HepG2 (cell line): ENCODE data around the gene DPM2. TPM values are rescaled to one million over a fixed set of nuclear protein-coding genes. Genes with fewer than 3 reads are reported as not detected.
A peak's percentile ranks its signal among the peaks of the same experiment; 100 is the strongest.

ENCODE experiments used
- CTCF ChIP-seq: sonication (generic); formaldehyde crosslinking; IDR thresholded peaks from 2 replicates; pipeline ENCODE4 v1.5.0; 2020; ENCODE audit warnings: mild to moderate bottlenecking, missing genetic modification reagents, moderate library complexity
- EP300 ChIP-seq, 3 experiments: sonication (generic) in 1 of 3; formaldehyde crosslinking in 1 of 3; IDR thresholded peaks; 2 replicates each; pipeline versions ENCODE4 v1.5.1 to v1.6.1; 2011 to 2020; ENCODE audit warnings: low read depth in 2 of 3, low read length in 2 of 3, borderline replicate concordance in 1 of 3, improper control_type of control experiment in 1 of 3, mild to moderate bottlenecking in 1 of 3, missing genetic modification reagents in 1 of 3, moderate library complexity in 1 of 3
- HES4 ChIP-seq: sonication (generic); formaldehyde crosslinking; IDR thresholded peaks from 2 replicates; pipeline ENCODE4 v1.9.0; 2021; ENCODE audit warnings: mild to moderate bottlenecking, missing genetic modification reagents, borderline replicate concordance
- JDP2 ChIP-seq: sonication (generic); formaldehyde crosslinking; IDR thresholded peaks from 2 replicates; pipeline ENCODE4 v1.8.1; 2022; ENCODE audit warnings: missing genetic modification reagents, borderline replicate concordance
- NCOA2 ChIP-seq: sonication (generic); formaldehyde crosslinking; IDR thresholded peaks from 2 replicates; pipeline ENCODE4 v1.8.0; 2022; ENCODE audit warnings: inconsistent platforms
- PATZ1 ChIP-seq: sonication (generic); formaldehyde crosslinking; IDR thresholded peaks from 2 replicates; pipeline ENCODE4 v1.4.0; 2020; ENCODE audit warnings: missing genetic modification reagents
- PAXIP1 ChIP-seq: sonication (generic); formaldehyde crosslinking; conservative IDR thresholded peaks from 2 replicates; pipeline ENCODE4 v1.4.0; 2020; ENCODE audit warnings: mild to moderate bottlenecking, missing genetic modification reagents, moderate library complexity
- PHF21A ChIP-seq: sonication (generic); formaldehyde crosslinking; IDR thresholded peaks from 2 replicates; pipeline ENCODE4 v1.5.0; 2020; ENCODE audit warnings: mild to moderate bottlenecking, missing genetic modification reagents
- RAD51 ChIP-seq: fragments of 450-650 bp; IDR thresholded peaks from 2 replicates; pipeline ENCODE4 v1.6.1; 2016; ENCODE audit warnings: borderline replicate concordance
- SALL1 ChIP-seq: sonication (generic); formaldehyde crosslinking; IDR thresholded peaks from 2 replicates; pipeline ENCODE4 v1.8.0; 2022; ENCODE audit warnings: mild to moderate bottlenecking, missing genetic modification reagents
- SOX6 ChIP-seq, 2 experiments: fragments of 450-650 bp in 1 of 2; sonication (generic) in 1 of 2; formaldehyde crosslinking in 1 of 2; IDR thresholded peaks; 2 replicates each; pipeline versions ENCODE4 v1.4.0 to v1.6.1; 2017 to 2020; ENCODE audit warnings: antibody characterized with exemption in 1 of 2, mild to moderate bottlenecking in 1 of 2, missing genetic modification reagents in 1 of 2
- TBX2 ChIP-seq: sonication (generic); formaldehyde crosslinking; IDR thresholded peaks from 2 replicates; pipeline ENCODE4 v1.5.0; 2020; ENCODE audit warnings: missing genetic modification reagents, mild to moderate bottlenecking, borderline replicate concordance
- TEAD3 ChIP-seq: optimal IDR thresholded peaks from 2 replicates; pipeline ENCODE3; 2016; ENCODE audit warnings: borderline replicate concordance
- TP53 ChIP-seq: sonication (generic); formaldehyde crosslinking; conservative IDR thresholded peaks from 2 replicates; pipeline ENCODE4 v1.4.0; 2020; ENCODE audit warnings: missing genetic modification reagents
- ZNF703 ChIP-seq: sonication (generic); formaldehyde crosslinking; IDR thresholded peaks from 2 replicates; pipeline ENCODE4 v1.5.1; 2020; ENCODE audit warnings: missing genetic modification reagents, mild to moderate bottlenecking, moderate library complexity, borderline replicate concordance
- ZNF891 ChIP-seq: sonication (generic); formaldehyde crosslinking; IDR thresholded peaks from 2 replicates; pipeline ENCODE4 v1.5.0; 2020; ENCODE audit warnings: mild to moderate bottlenecking, missing genetic modification reagents
- polyA plus RNA-seq, 8 experiments: library from polyadenylated mRNA; depleted of rRNA in 3 of 8; stranded (reverse) in 7 of 8; unstranded in 1 of 8; fragments of >200 nt; fragmentation: Illumina TruSeq in 4 of 8; extraction: Trizol in 4 of 8; gene quantifications; 2 replicates each; pipeline versions ENCODE4 v1.2.1 to v1.2.3, GENCODE V29; 2011 to 2016; ENCODE audit warnings: low read depth in 4 of 8, missing spikeins in 1 of 8, mixed read lengths in 1 of 8; ENCODE audit not compliant: insufficient read depth in 1 of 8
- total RNA-seq, 5 experiments: library from RNA; depleted of rRNA; stranded (reverse); fragments of >200 nt; fragmentation: Illumina TruSeq; extraction: Trizol; gene quantifications; 2 replicates each; pipeline ENCODE4 v1.2.3, GENCODE V29; 2016; ENCODE audit warnings: low read depth in 1 of 5

The DPM2 gene
- total and polyA plus RNA-seq, 2 of the 13 experiments (the other 11 are each of a cell fraction or from before 2014, with no cell fraction given): 24.8 to 35.3 TPM

GRCh38 chr9:127946728-127947127 lies 9.1 kb upstream of the DPM2 start (continued):
- TF ChIP-seq NCOA2 (CRISPR knock-in tag): 0 out of 2 replicates have a peak, but pooled peaks have one; percentile 22
- no peak for TF ChIP-seq JDP2 (CRISPR knock-in tag)
- peak; percentile 48; the same call in 1 of the 2 replicates for TF ChIP-seq TBX2 (CRISPR knock-in tag)
- TF ChIP-seq TP53: no peak
- peak; percentile 56; the same call in 1 of the 2 replicates for TF ChIP-seq RAD51
- peak; percentile 88 for TF ChIP-seq PATZ1 (CRISPR knock-in tag)
- 0 out of 2 replicates have a peak, but pooled peaks have one; percentile 24 for TF ChIP-seq ZNF703 (CRISPR knock-in tag)
- peak in 1 of 2 experiments; percentile 29; a peak in 1 of 4 replicates for TF ChIP-seq EP300 (IDR thresholded peaks at IDR 0.05; ENCODE audit: low read depth in 2 of 2, low read length in 2 of 2)
- TF ChIP-seq EP300 (CRISPR knock-in tag; IDR thresholded peaks at IDR 0.05; ENCODE audit: borderline replicate concordance): no peak
- TF ChIP-seq SALL1 (CRISPR knock-in tag): peak; percentile 11; the same call in 1 of the 2 replicates
- no peak for TF ChIP-seq ZNF891 (CRISPR knock-in tag)
- TF ChIP-seq SOX6 (IDR thresholded peaks at IDR 0.05): no peak
- peak; percentile 47; the same call in 1 of the 2 replicates for TF ChIP-seq SOX6 (CRISPR knock-in tag; IDR thresholded peaks at IDR 0.05)
- TF ChIP-seq HES4 (CRISPR knock-in tag): no peak
- peak; percentile 57; the same call in 1 of the 2 replicates for TF ChIP-seq PHF21A
- peak; percentile 22 for TF ChIP-seq TEAD3 (CRISPR knock-in tag)
- TF ChIP-seq PAXIP1: peak; percentile 43; the same call in 1 of the 2 replicates
- peak; percentile 34 for TF ChIP-seq CTCF (CRISPR knock-in tag)
